ENCODE results near the gene IGF2BP2.
"Not testable (repeated sequence)": the region's sequence is repeated elsewhere in the genome, so short reads cannot be mapped to it uniquely, and the experiment has no call there.

Gene IGF2BP2

DNA sequence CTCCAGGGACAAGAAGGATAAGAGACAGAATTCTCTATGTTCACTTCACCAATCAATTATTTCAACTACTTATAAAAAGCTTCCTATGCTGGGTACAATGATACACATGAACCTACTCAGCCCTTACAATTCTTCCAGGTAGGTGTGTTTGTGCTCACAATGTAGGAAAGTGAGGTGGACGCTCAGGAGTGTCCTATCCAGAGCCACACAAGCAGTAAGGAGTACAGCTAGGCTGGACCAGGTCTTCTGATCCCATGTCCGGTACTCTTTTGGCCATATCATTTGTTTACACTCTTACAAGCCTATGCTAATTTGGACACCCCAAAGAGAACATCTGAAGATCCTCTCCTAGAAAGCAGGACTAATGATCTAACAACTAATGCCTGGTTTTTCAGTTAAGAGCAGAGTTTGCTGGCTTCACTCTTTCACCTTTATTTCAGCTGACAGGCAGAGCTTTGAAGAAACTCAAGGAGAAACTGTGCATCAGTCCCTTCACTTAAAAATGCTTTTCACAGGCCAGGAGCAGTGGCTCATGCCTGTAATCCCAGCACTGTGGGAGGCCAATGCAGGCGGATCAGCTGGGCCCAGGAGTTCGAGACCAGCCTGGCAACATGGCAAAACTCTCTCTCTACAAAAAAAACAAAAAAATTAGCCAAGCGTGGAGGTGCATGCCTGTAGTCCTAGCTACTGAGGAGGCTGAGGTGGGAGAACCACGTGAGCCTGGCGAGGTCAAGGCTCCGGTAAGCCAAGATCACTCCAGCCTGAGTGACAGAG is 27.5 kb downstream of the IGF2BP2 start:
- H3K27ac ChIP-seq (ENCODE audit: low read depth, low read length): no peak overlapping the region
- no peaks in the 10 kb centered on the region for H3K27me3 ChIP-seq (ENCODE audit: control insufficient read depth in 1 of 2, insufficient read depth in 2 of 2, low read length in 2 of 2)
- no peak overlapping the region for H3K9ac ChIP-seq (ENCODE audit: low read length)

DNA sequence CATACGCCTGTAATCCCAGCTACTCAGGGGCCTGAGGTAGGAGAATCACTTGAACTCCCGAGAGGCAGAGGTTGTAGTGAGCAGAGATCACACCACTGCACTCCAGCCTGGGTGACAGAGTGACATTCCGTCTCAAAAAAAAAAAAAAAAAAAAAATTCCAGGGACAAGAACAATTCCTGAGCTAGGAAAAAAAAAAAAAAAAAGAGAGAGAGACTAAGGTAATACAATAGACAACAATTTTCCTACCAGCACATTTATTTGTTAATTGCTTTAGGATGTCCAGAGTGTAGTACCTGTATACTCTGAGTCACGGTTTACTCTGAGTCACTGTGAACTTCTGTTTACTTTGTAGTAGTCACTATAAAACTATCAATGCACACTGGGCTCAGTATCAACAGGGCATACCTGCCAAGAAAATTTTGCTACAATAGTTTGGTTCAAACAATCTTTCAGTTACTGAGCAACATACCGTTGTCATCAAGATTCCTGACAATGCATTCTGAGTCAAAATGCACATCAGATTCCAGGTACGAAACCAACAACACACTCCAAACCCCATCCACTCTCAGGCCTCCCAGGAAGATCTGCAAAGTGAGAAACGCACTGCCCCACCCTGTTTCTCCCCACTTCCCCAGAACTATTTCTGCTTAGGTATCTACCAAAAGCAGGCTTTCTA is 28.3 kb downstream of the IGF2BP2 start:
- no peaks in the 10 kb centered on the region for H3K27me3 ChIP-seq (ENCODE audit: control insufficient read depth in 1 of 2, insufficient read depth in 2 of 2, low read length in 2 of 2)
- no peak overlapping the region for H3K4me3 ChIP-seq (ENCODE audit: low read depth in 1 of 2, low read length in 2 of 2)
- no peak overlapping the region for H3K27ac ChIP-seq (ENCODE audit: low read depth, low read length)
- no peak overlapping the region for H3K9ac ChIP-seq (ENCODE audit: low read length)
- H3K36me3 ChIP-seq (ENCODE audit: insufficient read depth, low read length): no peaks in the 10 kb centered on the region
- H3K4me1 ChIP-seq (ENCODE audit: insufficient read depth, low read length): no peaks in the 10 kb centered on the region
- no peaks in the 10 kb centered on the region for H3K9me3 ChIP-seq (ENCODE audit: low read length)

More for the DNA sequence above, 27.5 kb downstream of the IGF2BP2 start:
- H3K36me3 ChIP-seq (ENCODE audit: insufficient read depth, low read length): no peaks in the 10 kb centered on the region
- no peak overlapping the region for H3K4me3 ChIP-seq (ENCODE audit: low read depth in 1 of 2, low read length in 2 of 2)
- H3K4me1 ChIP-seq (ENCODE audit: insufficient read depth, low read length): no peaks in the 10 kb centered on the region
- no peaks in the 10 kb centered on the region for H3K9me3 ChIP-seq (ENCODE audit: low read length)

DNA sequence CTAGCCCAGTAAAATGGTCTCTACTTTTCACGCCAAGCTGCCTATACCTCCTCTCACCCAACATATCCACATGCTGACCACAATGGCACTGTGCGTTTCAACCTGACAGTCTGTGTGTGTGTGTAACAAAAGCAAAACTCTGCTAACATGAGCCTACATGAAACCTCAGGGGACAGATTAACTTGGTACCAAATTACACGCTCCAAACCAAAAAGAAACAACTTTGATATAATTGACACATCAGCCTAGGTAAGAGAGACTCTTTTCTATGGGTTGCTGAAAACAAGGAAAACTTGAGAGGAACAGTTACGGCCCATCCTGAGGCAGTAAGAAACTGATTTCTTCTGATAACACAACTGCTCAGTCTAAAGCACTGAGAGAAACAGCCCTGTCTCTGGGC is 31.5 kb downstream of the IGF2BP2 start:
- Histone ChIP-seq H3K9ac (ENCODE audit: low read length) (no peak overlapping the region), H3K36me3 (ENCODE audit: insufficient read depth, low read length) (no peaks in the 10 kb centered on the region), H3K27me3 (ENCODE audit: control insufficient read depth in 1 of 2, insufficient read depth in 2 of 2, low read length in 2 of 2) (no peaks in the 10 kb centered on the region), H3K27ac (ENCODE audit: low read depth, low read length) (no peak overlapping the region), H3K4me3 (ENCODE audit: low read depth in 1 of 2, low read length in 2 of 2) (no peak overlapping the region), H3K4me1 (ENCODE audit: insufficient read depth, low read length) (no peaks in the 10 kb centered on the region), H3K9me3 (ENCODE audit: low read length) (no peaks in the 10 kb centered on the region)

DNA sequence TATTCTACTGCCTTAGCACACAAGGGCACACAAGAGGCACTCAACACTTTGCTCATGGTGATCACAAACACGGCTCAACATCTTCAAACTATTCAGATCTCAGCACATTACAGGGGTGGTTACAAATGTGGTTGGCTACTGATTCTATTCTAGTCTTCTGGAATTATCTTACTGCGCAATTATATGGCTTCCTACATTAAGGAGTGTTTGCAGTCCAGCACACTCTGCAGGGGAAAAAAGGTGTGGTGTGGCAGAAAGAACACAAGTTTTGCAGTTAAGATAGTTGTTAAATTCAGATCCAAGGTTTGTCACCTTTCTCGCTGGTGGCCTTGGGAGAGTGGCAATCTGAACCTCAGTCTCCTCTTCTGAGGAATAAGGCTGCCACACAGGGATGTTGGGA is 31.9 kb downstream of the IGF2BP2 start:
- Histone ChIP-seq H3K4me3 (ENCODE audit: low read depth in 1 of 2, low read length in 2 of 2) (no peak overlapping the region), H3K36me3 (ENCODE audit: insufficient read depth, low read length) (no peaks in the 10 kb centered on the region), H3K9me3 (ENCODE audit: low read length) (no peaks in the 10 kb centered on the region), H3K27me3 (ENCODE audit: control insufficient read depth in 1 of 2, insufficient read depth in 2 of 2, low read length in 2 of 2) (no peaks in the 10 kb centered on the region), H3K27ac (ENCODE audit: low read depth, low read length) (no peak overlapping the region), H3K9ac (ENCODE audit: low read length) (no peak overlapping the region), H3K4me1 (ENCODE audit: insufficient read depth, low read length) (no peaks in the 10 kb centered on the region)

DNA sequence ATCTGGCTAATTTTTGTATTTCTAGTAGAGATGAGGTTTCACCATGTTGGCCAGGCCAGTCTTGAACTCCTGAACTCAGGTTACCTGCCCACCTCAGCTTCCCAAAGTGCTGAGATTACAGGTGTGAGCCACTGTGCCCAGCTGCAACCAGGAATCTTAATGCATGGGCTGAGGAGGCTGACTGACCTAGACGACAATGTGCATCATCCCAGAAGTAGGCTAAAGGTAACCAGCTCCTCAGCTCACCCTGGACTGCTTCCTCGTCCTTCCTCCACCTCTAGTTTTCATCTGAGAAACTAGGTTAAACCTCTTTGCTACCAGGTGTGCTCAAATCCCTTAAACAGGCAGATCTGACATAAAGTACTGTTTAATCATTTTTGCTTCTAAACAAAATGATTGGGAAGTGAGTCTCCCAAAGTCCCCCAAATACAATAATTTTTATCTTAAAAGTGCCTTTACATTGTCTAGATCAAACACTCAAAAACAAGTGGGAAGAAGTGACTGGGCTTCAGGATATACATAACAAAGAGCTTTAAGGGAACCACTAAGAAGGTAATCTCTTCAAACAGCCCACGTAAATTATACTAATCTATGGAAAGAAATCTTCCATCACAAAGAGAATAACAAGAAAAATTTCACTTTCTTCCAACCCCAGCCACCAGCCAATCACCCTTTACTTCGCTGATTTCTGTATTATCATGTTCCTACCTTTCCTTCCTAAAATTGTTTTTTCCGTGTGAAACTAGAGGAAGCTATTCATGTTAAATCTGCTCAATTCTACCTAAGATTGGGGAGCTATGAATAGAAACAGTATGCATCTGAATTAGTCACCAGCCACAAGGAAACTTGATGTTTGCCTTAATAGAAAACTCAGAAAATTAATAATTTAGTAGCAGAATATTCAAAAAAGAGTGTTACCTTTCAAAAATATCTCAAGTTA is 34.7 kb downstream of the IGF2BP2 start:
- Histone ChIP-seq H3K4me1 (ENCODE audit: insufficient read depth, low read length) (no peaks in the 10 kb centered on the region), H3K27me3 (ENCODE audit: control insufficient read depth in 1 of 2, insufficient read depth in 2 of 2, low read length in 2 of 2) (no peaks in the 10 kb centered on the region), H3K27ac (ENCODE audit: low read depth, low read length) (no peak overlapping the region), H3K4me3 (ENCODE audit: low read depth in 1 of 2, low read length in 2 of 2) (no peak overlapping the region), H3K9ac (ENCODE audit: low read length) (no peak overlapping the region), H3K9me3 (ENCODE audit: low read length) (no peaks in the 10 kb centered on the region), H3K36me3 (ENCODE audit: insufficient read depth, low read length) (no peaks in the 10 kb centered on the region)

DNA sequence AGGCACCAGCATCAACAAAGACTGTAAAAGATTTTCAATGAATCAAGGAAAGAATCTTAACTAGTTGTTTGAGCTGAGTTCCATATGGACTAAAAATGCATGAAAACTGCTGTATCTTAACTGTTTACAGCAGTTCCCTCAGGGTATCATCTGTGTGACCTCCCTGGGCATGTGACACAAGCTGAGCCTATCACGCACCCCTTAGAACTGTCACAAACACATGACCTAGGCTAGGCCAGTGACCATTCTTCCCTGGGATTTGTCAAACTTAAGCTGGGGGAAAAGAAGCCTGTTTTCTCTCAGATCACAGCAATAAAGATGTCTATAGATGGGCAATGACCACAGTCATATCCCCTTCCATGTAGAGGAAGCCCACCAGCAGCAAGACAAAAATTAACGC is 35.7 kb downstream of the IGF2BP2 start:
- H3K27me3 ChIP-seq (ENCODE audit: control insufficient read depth in 1 of 2, insufficient read depth in 2 of 2, low read length in 2 of 2): no peaks in the 10 kb centered on the region
- no peaks in the 10 kb centered on the region for H3K36me3 ChIP-seq (ENCODE audit: insufficient read depth, low read length)
- no peak overlapping the region for H3K9ac ChIP-seq (ENCODE audit: low read length)
- H3K9me3 ChIP-seq (ENCODE audit: low read length): no peaks in the 10 kb centered on the region
- no peak overlapping the region for H3K4me3 ChIP-seq (ENCODE audit: low read depth in 1 of 2, low read length in 2 of 2)
- H3K4me1 ChIP-seq (ENCODE audit: insufficient read depth, low read length): no peaks in the 10 kb centered on the region
- H3K27ac ChIP-seq (ENCODE audit: low read depth, low read length): no peak overlapping the region

DNA sequence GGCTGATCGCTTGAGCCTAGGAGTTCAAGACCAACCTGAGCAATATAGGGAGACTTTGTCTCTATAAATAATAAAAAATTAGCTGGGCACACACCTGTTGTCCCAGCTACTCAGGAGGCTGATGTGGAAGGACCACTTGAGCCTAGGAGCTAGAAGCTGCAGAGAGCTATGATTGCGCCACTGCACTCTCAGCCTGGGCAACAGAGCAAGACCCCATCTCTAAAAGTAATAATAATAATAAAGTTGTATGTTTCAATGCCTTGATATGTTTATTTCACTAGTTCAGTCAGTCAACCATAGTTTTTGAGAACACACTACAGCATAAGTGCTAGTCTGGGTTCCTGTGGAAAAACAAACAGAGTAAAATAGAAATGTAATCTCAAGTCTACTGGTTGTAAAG is 36.5 kb downstream of the IGF2BP2 start:
- Histone ChIP-seq H3K9ac (ENCODE audit: low read length) (no peak overlapping the region), H3K4me3 (ENCODE audit: low read depth in 1 of 2, low read length in 2 of 2) (no peak overlapping the region), H3K27ac (ENCODE audit: low read depth, low read length) (no peak overlapping the region), H3K27me3 (ENCODE audit: control insufficient read depth in 1 of 2, insufficient read depth in 2 of 2, low read length in 2 of 2) (no peaks in the 10 kb centered on the region), H3K9me3 (ENCODE audit: low read length) (no peaks in the 10 kb centered on the region), H3K4me1 (ENCODE audit: insufficient read depth, low read length) (no peaks in the 10 kb centered on the region), H3K36me3 (ENCODE audit: insufficient read depth, low read length) (no peaks in the 10 kb centered on the region)

DNA sequence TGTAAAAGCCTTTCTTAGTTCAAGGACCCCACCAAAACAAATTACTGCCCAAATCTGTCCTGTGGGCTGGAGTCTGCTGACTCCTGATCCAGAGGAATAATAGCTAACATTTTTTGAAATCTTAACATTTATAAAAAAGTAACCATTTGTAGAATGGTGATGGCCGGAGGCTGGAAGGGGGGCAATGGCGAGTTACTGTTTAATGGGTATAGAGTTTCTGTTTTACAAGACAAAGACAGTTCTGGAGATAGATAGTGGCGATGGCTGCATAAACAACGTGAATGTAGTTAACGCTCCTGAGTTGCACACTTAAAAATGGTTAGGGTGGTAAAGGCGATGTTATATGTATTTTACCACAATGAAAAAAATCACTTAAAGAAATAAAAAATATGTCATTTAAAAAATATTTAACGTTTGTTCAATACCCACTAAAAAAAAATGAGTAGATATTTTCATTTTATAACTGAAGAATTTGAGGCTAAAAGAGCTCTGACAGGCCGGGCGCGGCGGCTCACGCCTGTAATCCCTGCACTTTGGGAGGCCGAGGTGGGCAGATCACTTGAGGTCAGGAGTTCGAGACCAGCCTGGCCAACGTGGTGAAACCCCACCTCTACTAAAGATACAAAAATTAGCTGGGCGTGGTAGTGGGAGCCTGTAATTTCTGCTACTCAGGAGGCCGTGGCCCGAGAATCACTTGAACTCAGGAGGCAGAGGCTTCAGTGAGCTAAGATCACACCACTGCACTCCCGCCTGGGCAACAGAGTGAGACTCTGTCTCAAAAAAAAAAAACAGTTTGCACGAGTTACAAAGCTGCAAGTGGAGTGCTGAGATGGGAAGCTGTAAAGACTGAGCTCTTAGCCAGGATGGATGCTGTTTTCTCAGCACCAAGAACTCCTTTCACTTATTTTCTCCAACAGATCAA is 37.6 kb downstream of the IGF2BP2 start:
- H3K9me3 ChIP-seq (ENCODE audit: low read length): no peaks in the 10 kb centered on the region
- no peaks in the 10 kb centered on the region for H3K27me3 ChIP-seq (ENCODE audit: control insufficient read depth in 1 of 2, insufficient read depth in 2 of 2, low read length in 2 of 2)
- H3K9ac ChIP-seq (ENCODE audit: low read length): no peak overlapping the region
- no peak overlapping the region for H3K27ac ChIP-seq (ENCODE audit: low read depth, low read length)
- no peak overlapping the region for H3K4me3 ChIP-seq (ENCODE audit: low read depth in 1 of 2, low read length in 2 of 2)
- H3K36me3 ChIP-seq (ENCODE audit: insufficient read depth, low read length): no peaks in the 10 kb centered on the region
- H3K4me1 ChIP-seq (ENCODE audit: insufficient read depth, low read length): no peaks in the 10 kb centered on the region

DNA sequence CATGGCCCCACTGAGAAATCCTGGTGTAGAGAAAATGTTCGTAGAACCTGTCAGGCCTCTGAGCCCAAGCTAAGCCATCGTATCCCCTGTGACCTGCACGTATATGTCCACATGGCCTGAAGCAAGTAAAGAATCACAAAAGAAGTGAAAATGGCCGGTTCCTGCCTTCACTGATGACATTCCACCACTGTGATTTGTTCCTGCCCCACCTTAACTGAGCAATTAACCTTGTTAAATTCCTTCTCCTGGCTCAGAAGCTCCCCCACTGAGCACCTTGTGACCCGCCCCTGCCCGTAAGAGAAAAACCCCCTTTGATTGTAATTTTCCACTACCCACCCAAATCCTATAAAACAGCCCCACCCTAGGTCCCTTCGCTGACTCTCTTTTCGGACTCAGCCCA is 38.6 kb downstream of the IGF2BP2 start:
- H3K27ac ChIP-seq (ENCODE audit: low read depth, low read length); H3K4me3 ChIP-seq (ENCODE audit: low read depth in 1 of 2, low read length in 2 of 2); H3K36me3 ChIP-seq (ENCODE audit: insufficient read depth, low read length); H3K9ac ChIP-seq (ENCODE audit: low read length); H3K4me1 ChIP-seq (ENCODE audit: insufficient read depth, low read length); H3K9me3 ChIP-seq (ENCODE audit: low read length); H3K27me3 ChIP-seq (ENCODE audit: control insufficient read depth in 1 of 2, insufficient read depth in 2 of 2, low read length in 2 of 2): not testable (repeated sequence)

DNA sequence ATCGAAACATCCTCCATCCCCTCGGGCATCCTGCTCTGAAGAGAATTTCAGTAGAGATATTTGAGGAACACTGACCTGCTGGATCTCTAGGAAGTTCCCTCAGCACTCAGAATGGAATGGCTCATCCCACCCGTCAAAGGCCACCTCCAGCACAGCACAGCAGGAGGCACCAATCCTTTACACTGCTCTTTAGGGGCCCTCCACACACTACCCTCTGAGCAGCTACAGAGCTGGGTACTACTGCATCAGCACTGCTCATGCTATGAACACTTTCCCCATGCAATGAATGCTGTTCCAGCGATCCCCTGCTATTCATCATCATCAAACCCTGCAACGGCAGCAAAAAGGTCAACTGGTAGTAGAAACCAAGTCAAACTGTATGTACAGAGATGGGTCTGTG is 40.5 kb downstream of the IGF2BP2 start:
- no peak overlapping the region for H3K27ac ChIP-seq (ENCODE audit: low read depth, low read length)
- H3K36me3 ChIP-seq (ENCODE audit: insufficient read depth, low read length): no peaks in the 10 kb centered on the region
- no peaks in the 10 kb centered on the region for H3K27me3 ChIP-seq (ENCODE audit: control insufficient read depth in 1 of 2, insufficient read depth in 2 of 2, low read length in 2 of 2)
- H3K4me3 ChIP-seq (ENCODE audit: low read depth in 1 of 2, low read length in 2 of 2): no peak overlapping the region
- H3K9me3 ChIP-seq (ENCODE audit: low read length): no peaks in the 10 kb centered on the region
- H3K4me1 ChIP-seq (ENCODE audit: insufficient read depth, low read length): no peaks in the 10 kb centered on the region
- H3K9ac ChIP-seq (ENCODE audit: low read length): no peak overlapping the region
